Fibroblast of villous mesenchyme (primary cell): Measurements from ENCODE around the gene L2HGDH. TPM values are rescaled to one million over a fixed set of nuclear protein-coding genes. Genes with fewer than 3 reads are reported as not detected.
"Not testable (repeated sequence)": the region's sequence is repeated elsewhere in the genome, so short reads cannot be mapped to it uniquely, and the experiment has no call there.

ENCODE experiments used
- DNase-seq: peaks from one replicate; pipeline ENCODE4 v3.0.0-alpha.2; 2010; ENCODE audit warnings: low read depth
- H3K4me3 ChIP-seq: 2 replicates; pipeline ENCODE4 v1.5.1; 2011; ENCODE audit warnings: low read depth, mild to moderate bottlenecking, low read length
- CTCF ChIP-seq: IDR thresholded peaks from 2 replicates; pipeline ENCODE4 v1.5.1; 2012; ENCODE audit warnings: low read depth, mild to moderate bottlenecking, low read length; ENCODE audit not compliant: insufficient read depth
- total RNA-seq: library from RNA; depleted of rRNA; stranded (reverse); fragments of >200 nt; gene quantifications from 2 replicates; pipeline ENCODE4 v1.2.3, GENCODE V29; 2012

The L2HGDH gene
- 3.5 and 4.3 TPM in 2 replicates for total RNA-seq

- no peak for TF ChIP-seq CTCF
- DNase-seq, result peak; percentile 91
- H3K4me3 ChIP-seq, result peak within 1 kb of the TSS; percentile 88
Measured at GRCh38 chr14:50311972-50312733, at the start of gene L2HGDH, which contains the start of gene DMAC2L. Gene L2HGDH (minus strand): TSS chr14:50312229. CDS start chr14:50312150, 79 bp downstream. Gene DMAC2L (plus strand): TSS chr14:50312324. CDS start chr14:50321488, 9,164 bp downstream.

- no peak for TF ChIP-seq CTCF
- no peak overlapping the region for H3K4me3 ChIP-seq
- DNase-seq, result no peak
Measured at GRCh38 chr14:50360851-50361250, 48.8 kb upstream of the L2HGDH start.

GRCh38 chr14:50360093-50360492 lies 48.1 kb upstream of the L2HGDH start:
- no peak overlapping the region for H3K4me3 ChIP-seq
- no peak for DNase-seq
- no peak for TF ChIP-seq CTCF

DNA sequence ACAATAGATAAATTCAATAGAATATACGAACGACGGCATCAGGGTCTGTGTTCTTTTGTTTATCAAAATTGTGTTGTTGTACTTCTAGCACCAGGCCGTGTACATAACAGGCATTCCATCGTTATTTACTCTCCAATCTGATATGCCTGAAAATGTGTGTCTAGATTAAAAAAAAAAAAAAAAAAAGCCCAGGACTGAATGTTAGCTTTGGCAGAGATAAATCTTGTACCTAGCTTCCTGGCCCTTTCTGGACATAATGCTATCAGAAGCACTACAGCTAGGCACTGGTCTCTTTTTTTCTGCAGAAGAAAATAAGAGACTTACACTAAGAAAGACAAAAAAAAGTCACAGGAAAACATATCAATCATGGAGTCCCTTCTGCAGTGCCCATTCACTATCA lies 47.6 kb upstream of the L2HGDH start:
- DNase-seq, result no peak
- TF ChIP-seq CTCF, result no peak
- H3K4me3 ChIP-seq, result no peak overlapping the region

- DNase-seq, result no peak
- no peak for TF ChIP-seq CTCF
- no peak overlapping the region for H3K4me3 ChIP-seq
Measured at GRCh38 chr14:50357753-50358395, 45.8 kb upstream of the L2HGDH start.

- TF ChIP-seq CTCF, result no peak
- H3K4me3 ChIP-seq, result no peak overlapping the region
- no peak for DNase-seq
Measured at GRCh38 chr14:50357124-50357523, 45.1 kb upstream of the L2HGDH start.

DNA sequence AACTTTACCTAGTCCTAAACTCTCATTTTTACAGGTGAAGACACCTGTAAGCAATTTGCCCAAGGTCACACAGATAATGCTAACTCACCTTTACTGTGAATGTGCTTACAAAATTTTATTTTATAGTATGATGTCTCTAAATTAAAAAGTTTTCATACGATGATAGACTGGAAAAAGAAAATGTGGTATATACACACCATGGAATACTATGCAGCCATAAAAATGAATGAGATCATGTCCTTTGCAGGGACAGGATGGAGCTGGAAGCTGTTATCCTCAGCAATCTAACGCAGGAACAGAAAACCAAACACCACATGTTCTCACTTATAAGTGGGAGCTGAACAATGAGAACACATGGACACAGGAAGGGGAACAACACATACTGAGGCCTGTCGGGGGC lies 44.3 kb upstream of the L2HGDH start:
- H3K4me3 ChIP-seq, DNase-seq: not testable (repeated sequence)
